NT2/D1 (cell line): ENCODE measurements around the gene POTEI.
"Not testable (repeated sequence)": the region's sequence is repeated elsewhere in the genome, so short reads cannot be mapped to it uniquely, and the experiment has no call there.

ENCODE experiments used
- SUZ12 ChIP-seq: IDR thresholded peaks from 2 replicates; pipeline ENCODE4 v1.6.1; 2011; ENCODE audit not compliant: insufficient read length, insufficient read depth; ENCODE audit errors: extremely low read depth
- YY1 ChIP-seq: IDR thresholded peaks from 2 replicates; pipeline ENCODE4 v1.6.1; 2011; ENCODE audit not compliant: insufficient read length, insufficient read depth
- ZNF274 ChIP-seq: IDR thresholded peaks from 2 replicates; pipeline ENCODE4 v1.6.1; 2011; ENCODE audit warnings: mild to moderate bottlenecking, low read depth, low read length

DNA sequence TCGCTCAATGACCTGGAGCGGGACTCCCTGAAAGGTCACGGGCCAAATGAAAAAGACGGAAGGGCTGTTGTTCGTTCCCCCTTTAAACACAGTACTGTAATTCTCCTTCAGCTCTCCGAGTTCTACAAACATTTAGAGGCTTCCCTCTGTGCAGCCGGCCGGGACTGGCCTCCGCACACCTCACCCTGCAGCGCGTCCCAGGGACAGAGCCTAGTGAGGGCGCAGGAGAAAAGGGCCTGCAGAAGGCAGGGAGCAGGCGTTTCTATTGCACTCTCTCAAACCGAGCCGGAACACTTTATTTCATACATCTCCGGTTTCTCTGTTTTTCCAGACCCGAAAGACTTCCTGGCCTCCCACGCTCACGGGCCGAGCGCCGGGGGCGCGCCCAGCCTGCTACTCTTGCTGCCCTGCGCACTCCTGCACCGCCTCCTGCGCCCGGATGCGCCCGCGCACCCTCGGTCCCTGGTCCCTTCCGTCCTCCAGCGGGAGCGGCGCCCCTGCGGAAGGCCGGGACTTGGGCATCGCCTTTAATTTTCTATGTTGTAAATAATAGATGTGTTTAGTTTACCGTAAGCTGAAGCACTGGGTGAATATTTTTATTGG lies 18.3 kb upstream of the POTEI start:
- TF ChIP-seq YY1, SUZ12, ZNF274: not testable (repeated sequence)
